HFFc6 (cell line): Measurements from ENCODE around the gene ALAS1. TPM values are rescaled to one million over a fixed set of nuclear protein-coding genes. Genes with fewer than 3 reads are reported as not detected.

Experiments used
- DNase-seq: peaks from one replicate; pipeline ENCODE4 v3.0.0-alpha.2; 2018
- H3K27ac Mint-ChIP-seq: 2 replicates; pipeline ENCODE4 v1.8.0; 2020; ENCODE audit warnings: mild to moderate bottlenecking, mixed read lengths
- H3K27me3 Mint-ChIP-seq: 2 replicates; pipeline ENCODE4 v1.8.0; 2021; ENCODE audit warnings: mild to moderate bottlenecking, moderate library complexity, mixed read lengths; ENCODE audit not compliant: insufficient read depth
- H3K36me3 Mint-ChIP-seq: 2 replicates; pipeline ENCODE4 v1.8.0; 2021; ENCODE audit warnings: low read depth, mixed read lengths
- H3K4me1 Mint-ChIP-seq: 2 replicates; pipeline ENCODE4 v1.8.0; 2020; ENCODE audit warnings: low read depth, mixed read lengths
- H3K4me3 Mint-ChIP-seq: 2 replicates; pipeline ENCODE4 v1.8.0; 2020; ENCODE audit warnings: mild to moderate bottlenecking, moderate library complexity, mixed read lengths
- H3K9me3 Mint-ChIP-seq: 2 replicates; pipeline ENCODE4 v1.8.0; 2020; ENCODE audit warnings: mild to moderate bottlenecking, mixed read lengths
- CTCF ChIP-seq: fragments of 200-600 bp; sonication (generic); IDR thresholded peaks from 2 replicates; pipeline ENCODE4 v1.5.0; 2021; ENCODE audit warnings: antibody characterized with exemption, mild to moderate bottlenecking
- total RNA-seq, 6 experiments: library from RNA; stranded (reverse); fragmentation: NEBNext Ultra II Directional; extraction: Animal tissue kit (Norgen Biotek cat#: 25700); gene quantifications; 2 replicates in 1 of 6; 3 replicates in 5 of 6; pipeline ENCODE4 v1.2.3, GENCODE V29; 2021

ALAS1 gene
- total RNA-seq, 6 experiments from 2014 or later, result 31.5 to 39.1 (median 35.1) TPM

GRCh38 chr3:52178537-52178936 lies 19.4 kb upstream of the ALAS1 start:
- Mint-ChIP-seq H3K9me3 (no peaks in the 10 kb centered on the region), H3K4me3 (no peak overlapping the region), H3K36me3 (no peaks in the 10 kb centered on the region), H3K27ac (no peak overlapping the region), H3K4me1 (peaks cover 6% of the 10 kb centered on the region), H3K27me3 (peaks cover 21% of the 10 kb centered on the region)
- DNase-seq, result no peak
- TF ChIP-seq CTCF, result no peak

- H3K36me3 Mint-ChIP-seq, result no peaks in the 10 kb centered on the region
- H3K27ac Mint-ChIP-seq, result no peak overlapping the region
- TF ChIP-seq CTCF, result no peak
- no peaks in the 10 kb centered on the region for H3K4me1 Mint-ChIP-seq
- H3K27me3 Mint-ChIP-seq, result peaks cover 17% of the 10 kb centered on the region
- H3K4me3 Mint-ChIP-seq, result no peak overlapping the region
- no peaks in the 10 kb centered on the region for H3K9me3 Mint-ChIP-seq
- peak; percentile 39 for DNase-seq
Observed at GRCh38 chr3:52181543-52181942, 16.4 kb upstream of the ALAS1 start.

- H3K27ac Mint-ChIP-seq, result no peak overlapping the region
- H3K4me1 Mint-ChIP-seq, result no peaks in the 10 kb centered on the region
- H3K36me3 Mint-ChIP-seq, result no peaks in the 10 kb centered on the region
- H3K27me3 Mint-ChIP-seq, result peaks cover 17% of the 10 kb centered on the region
- TF ChIP-seq CTCF, result no peak
- H3K9me3 Mint-ChIP-seq, result no peaks in the 10 kb centered on the region
- DNase-seq, result no peak
- H3K4me3 Mint-ChIP-seq, result no peak overlapping the region
Observed at GRCh38 chr3:52182196-52182595, 15.8 kb upstream of the ALAS1 start.

- no peak overlapping the region for H3K27ac Mint-ChIP-seq
- no peak for DNase-seq
Observed at GRCh38 chr3:52182691-52183090, 15.3 kb upstream of the ALAS1 start.

GRCh38 chr3:52183786-52184445 lies 14.0 kb upstream of the ALAS1 start:
- Mint-ChIP-seq H3K27me3 (peaks cover 9% of the 10 kb centered on the region), H3K9me3 (no peaks in the 10 kb centered on the region), H3K27ac (no peak overlapping the region), H3K36me3 (no peaks in the 10 kb centered on the region), H3K4me3 (no peak overlapping the region), H3K4me1 (no peaks in the 10 kb centered on the region)
- no peak for TF ChIP-seq CTCF
- DNase-seq, result no peak

More at GRCh38 chr3:52182691-52183090, 15.3 kb upstream of the ALAS1 start:
- TF ChIP-seq CTCF, result no peak
- H3K27me3 Mint-ChIP-seq, result peaks cover 17% of the 10 kb centered on the region
- H3K36me3 Mint-ChIP-seq, result no peaks in the 10 kb centered on the region
- H3K4me3 Mint-ChIP-seq, result no peak overlapping the region
- H3K9me3 Mint-ChIP-seq, result no peaks in the 10 kb centered on the region
- H3K4me1 Mint-ChIP-seq, result no peaks in the 10 kb centered on the region
